ENCODE measurements around the gene ZNF778. TPM values are rescaled to one million over a fixed set of nuclear protein-coding genes. Genes with fewer than 3 reads are reported as not detected.
"Not testable (repeated sequence)": the region's sequence is repeated elsewhere in the genome, so short reads cannot be mapped to it uniquely, and the experiment has no call there.

Gene ZNF778
- total RNA-seq, 1 donor from 2014 or later: 8.1 TPM

DNA sequence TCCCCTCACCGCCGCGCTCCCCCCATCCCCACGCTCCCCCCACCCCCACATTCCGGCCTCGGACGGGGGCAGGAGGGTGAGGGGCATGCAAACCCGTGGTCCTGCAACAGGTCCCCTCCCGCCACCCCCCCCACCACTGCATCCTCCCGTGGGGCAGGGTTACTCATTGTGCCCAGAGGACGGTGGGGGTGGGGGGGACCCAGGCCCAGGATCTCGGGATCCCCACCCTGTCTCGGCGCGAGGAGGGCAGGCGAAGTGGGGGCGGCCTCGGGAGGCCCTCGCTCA is 25.7 kb upstream of the ZNF778 start:
- DNase-seq (no peak), ATAC-seq (no peak)
- intact Hi-C loops (cut with micrococcal nuclease): no loop called here

- ATAC-seq: peak; percentile 48
- intact Hi-C loops (cut with micrococcal nuclease); DNase-seq: not testable (repeated sequence)
Observed at GRCh38 chr16:89192186-89192955, 25.1 kb upstream of the ZNF778 start.

DNA sequence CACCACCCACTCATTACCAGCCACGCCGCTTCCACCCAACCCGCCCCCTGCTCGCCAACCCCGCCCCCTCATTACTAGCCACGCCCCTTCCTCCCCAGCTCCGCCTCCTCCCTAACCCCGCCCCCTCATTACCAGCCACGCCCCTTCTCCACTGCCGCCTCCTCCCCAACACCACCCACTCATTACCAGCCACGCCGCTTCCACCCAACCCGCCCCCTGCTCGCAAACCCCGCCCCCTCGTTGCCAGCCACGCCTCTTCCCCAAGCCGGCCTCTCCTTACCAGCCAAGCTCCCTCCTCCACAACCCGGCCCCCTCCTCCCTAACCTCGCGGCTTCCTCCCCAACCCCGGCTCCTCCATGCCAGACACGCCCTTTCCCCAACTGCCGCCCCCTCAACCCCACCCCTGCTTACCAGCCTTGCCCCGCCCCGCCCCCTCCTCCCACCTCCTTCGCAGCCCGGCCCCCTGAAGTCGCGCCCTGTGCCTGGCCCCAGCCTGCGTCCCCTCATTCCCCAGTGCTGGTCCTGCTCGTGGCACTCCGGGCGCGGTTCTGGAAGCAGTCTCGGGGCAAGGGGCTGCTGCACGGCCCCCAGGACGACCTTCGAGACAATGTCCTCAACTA is 24.4 kb upstream of the ZNF778 start:
- intact Hi-C loops (cut with micrococcal nuclease): no loop called here
- DNase-seq: peak; percentile 62
- ATAC-seq: peak; percentile 38

DNA sequence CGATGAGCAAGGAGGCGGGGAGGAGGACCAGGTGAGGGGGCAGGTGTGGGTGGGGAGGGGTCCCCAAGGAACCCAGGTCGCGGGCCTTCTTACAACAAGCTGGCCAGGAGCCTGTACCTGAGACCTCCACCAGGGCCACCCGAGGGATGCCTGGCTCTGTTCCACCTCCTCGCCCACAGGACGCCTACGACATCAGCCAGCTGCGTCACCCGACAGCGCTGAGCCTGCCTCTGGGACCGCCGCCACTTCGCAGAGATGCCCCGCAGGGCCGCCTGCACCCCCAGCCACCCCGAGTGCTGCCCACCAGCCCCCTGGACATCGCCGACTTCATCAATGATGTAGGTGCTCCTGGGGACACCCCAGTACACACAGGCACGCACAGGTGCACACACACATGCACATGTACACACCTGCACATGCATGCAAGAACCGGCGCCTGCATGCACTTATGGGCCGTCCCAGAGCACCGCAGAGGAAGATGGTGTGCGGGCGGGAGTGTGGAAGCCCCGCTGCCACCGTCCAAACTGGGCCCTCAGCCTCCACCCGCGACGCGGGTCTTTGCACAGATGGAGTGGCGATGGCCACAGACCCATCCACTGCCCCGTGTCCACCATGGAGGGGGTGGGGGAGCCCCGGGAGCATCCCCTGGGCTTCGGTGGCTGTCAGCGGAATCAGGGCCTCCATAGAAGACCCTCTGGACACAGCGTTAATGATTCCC is 23.8 kb upstream of the ZNF778 start:
- DNase-seq (no peak), ATAC-seq (no peak)
- intact Hi-C loops (cut with micrococcal nuclease): no loop called here

DNA sequence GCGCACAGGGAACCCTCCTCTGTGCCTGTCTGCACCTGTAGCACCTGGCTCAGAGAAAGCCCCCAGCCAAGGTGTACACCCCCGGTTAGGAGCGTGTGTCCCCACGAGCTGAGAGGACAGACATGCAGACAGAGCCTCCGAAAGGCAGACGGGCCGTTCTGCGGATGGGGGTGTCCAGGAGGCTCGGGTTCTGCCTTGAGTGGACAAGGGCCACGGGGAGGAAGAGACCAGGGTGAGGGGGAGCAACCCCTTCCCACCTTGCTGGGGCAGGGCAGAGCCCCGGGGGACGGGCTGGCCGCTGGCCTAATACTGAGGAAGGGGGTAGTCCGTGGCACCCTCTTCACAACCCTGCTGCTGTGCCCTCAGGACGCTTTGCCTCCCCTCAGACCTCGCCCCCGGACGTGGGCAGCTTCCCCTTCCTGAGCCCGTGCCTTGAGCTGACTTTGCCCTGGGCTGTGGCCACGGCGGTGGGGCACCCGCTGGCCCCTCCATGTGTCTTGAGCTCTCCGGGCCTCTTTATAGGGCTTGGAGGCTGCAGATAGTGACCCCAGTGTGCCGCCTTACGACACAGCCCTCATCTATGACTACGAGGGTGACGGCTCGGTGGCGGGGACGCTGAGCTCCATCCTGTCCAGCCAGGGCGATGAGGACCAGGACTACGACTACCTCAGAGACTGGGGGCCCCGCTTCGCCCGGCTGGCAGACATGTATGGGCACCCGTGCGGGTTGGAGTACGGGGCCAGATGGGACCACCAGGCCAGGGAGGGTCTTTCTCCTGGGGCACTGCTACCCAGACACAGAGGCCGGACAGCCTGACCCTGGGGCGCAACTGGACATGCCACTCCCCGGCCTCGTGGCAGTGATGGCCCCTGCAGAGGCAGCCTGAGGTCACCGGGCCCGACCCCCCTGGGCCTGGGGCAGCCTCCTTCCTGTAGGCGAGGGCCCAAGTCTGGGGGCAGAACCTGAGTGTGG is 22.9 kb upstream of the ZNF778 start:
- intact Hi-C loops (cut with micrococcal nuclease): no loop called here
- DNase-seq: no peak
- ATAC-seq: no peak

- no peak for ATAC-seq
- intact Hi-C loops (cut with micrococcal nuclease): no loop called here
- DNase-seq: no peak
Observed at GRCh38 chr16:89195521-89196171, 21.9 kb upstream of the ZNF778 start.

DNA sequence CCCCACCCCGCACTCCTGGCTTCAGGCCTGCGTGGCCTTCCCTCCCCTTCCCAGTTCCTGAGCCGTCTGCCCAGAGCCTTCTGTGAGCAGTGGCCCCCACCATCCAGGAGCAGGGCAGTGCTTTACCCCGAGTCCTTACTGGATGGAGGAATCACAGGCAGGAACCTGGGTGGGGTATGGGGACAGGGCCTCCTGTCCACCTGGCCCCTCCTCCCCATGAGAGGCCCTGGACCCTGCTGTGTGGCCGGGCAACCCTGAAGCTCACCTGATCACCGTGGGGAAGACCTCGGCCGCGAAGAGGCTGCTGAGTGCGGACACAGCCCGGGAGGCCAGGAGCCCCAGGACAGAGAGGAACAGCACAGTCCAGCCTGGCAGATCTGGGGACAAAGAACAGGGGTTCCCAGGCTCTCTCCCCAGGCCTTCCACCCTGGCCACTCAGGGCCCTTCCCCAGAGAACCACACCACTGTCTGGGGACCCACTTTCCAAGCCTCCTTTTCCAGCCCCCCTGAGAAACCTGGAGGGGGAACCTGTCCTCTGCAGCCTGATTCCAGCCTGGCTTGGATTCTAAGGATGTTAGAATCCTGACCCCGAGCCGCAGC is 20.4 kb upstream of the ZNF778 start:
- intact Hi-C loops (cut with micrococcal nuclease): no loop called here
- no peak for DNase-seq
- ATAC-seq: no peak

- intact Hi-C loops (cut with micrococcal nuclease): no loop called here
- DNase-seq (no peak), ATAC-seq (no peak)
Observed at GRCh38 chr16:89197633-89198416, 19.7 kb upstream of the ZNF778 start.

DNA sequence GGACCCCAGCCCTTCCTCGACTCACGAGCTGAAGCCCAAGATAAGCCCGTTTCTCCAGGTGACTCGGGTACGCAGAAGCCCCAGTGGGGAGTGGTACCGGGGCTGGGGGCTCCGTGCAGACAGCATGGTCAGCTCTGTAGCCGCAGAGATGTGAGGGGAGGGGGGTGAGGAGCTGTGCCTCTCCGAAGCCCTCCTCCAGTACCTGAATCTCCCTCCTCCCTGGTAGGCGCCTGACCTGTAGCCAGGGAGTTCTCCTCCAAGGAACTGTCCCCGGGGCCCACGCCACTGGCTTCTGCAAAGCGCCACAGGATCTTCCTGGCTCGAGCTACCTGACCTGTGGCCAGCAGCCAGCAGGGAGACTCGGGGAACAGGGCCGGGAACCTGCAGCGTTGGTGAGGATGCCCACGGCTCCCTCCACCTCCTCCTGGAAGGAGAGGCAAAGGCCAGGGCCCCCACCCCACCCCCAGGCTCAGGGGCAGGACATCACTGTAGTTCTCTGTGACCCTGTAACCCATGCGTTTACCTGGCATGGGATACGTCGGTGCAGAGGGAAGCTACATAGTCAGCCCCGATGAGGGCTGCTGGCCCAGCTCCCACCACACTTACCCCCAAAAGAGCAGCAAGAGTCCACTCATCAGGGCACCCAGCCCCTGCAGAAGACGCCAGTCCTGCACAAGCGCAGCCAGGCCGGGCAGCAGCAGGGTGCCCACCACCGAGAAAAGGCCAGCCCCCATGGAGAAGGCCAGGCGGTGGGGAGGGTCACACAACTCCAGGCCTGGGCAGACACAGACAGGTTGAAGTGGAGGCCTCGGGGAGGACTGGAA is 18.9 kb upstream of the ZNF778 start:
- DNase-seq: no peak
- no peak for ATAC-seq
- intact Hi-C loops (cut with micrococcal nuclease): no loop called here

GRCh38 chr16:89199241-89200123 is 18.0 kb upstream of the ZNF778 start:
- DNase-seq (no peak), ATAC-seq (no peak)
- intact Hi-C loops (cut with micrococcal nuclease): no loop called here

DNA sequence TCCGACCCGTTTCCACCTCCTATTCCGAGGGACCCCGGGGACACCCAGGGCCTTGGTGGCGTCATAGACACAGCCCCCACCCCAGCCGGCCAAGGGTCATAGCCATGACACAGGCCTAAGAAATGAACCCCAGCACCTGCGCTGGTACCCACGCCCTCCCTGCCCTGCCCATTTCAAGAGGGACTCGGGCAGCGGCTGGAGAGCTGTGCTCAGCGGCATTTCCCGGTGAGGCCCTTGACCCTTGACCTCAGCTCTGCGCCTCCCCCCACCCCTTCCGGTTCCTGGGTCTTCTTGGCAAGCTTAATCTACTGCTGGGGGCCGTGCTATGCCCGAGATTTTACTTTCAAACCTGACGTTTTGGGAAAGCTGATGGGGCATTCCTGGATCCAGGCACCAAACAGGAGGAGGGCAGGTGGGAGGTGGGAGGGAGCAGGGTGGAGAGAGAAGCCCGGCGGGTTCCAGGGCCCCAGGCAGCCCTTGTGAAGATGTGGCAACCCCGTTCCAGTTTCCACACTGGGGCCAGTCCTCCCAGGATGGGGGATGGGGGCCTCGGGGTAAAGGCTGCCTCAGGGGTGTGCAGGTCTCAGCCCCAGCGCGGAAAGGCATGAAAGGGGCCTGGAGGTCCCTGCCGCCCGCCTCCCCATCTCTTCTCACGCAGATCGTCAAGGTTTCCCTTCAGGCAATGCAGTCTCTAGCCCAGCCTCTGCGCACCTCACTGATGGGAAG is 17.2 kb upstream of the ZNF778 start, which contains the start of gene SLC22A31:
Gene SLC22A31, minus strand, starts transcription at position 414 of the 726 bp plus-strand sequence. Its CDS starts 36 bp downstream, at position 378.
- no peak for DNase-seq
- ATAC-seq: no peak
- intact Hi-C loops (cut with micrococcal nuclease): no loop called here

- intact Hi-C loops (cut with micrococcal nuclease): no loop called here
- ATAC-seq (no peak), DNase-seq (no peak)
Observed at GRCh38 chr16:89200850-89201411, 16.6 kb upstream of the ZNF778 start.

DNA sequence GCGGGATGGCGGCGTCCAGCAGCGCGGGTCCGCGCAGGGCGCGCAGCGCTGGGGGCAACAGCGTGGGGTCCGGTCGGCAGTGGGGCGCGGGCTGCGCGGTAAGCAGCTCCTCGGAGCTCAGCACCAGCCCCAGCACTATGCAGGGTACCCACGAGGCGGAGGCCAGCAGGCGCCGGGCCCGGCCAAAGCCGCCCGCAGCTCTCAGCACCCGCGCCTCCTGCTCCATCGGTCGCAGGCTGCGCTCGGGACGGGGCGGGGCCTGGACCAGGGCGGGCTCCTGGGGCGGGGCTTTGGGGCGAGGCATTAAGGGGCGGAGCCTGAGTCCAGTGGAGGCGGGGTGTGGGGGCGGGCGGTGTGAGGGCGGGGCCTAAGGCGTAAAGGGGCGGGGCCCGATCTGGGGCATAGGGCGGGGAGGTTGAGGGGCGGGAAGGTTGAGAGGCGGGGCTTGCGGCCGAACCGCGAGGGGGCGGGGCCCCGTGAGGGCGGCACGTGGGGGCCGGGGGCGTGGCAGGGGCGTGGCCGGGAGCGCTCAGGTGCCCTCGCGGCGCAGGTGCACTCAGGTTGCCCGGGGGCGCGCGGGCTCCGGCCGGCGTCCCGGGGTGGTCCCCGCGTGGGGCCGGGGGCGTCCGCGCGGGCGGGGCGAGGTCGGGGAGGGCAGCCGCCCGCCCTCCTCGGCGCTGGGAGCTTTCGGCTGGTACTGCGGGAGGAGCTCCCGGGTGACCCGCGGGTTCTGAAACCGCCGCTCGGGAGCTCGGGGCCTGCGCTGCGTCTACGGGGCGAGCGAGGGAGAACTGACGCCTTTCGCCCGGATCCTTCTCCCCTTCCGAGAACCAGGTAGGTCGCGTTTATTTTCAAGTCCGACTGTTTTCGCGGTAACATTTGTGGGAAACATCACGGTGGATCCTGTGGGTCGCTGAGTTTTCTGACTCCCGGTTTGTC is 15.8 kb upstream of the ZNF778 start:
- intact Hi-C loops (cut with micrococcal nuclease): no loop called here
- peak; percentile 90 for ATAC-seq
- peak; percentile 78 for DNase-seq

Data from left ventricle myocardium superior (tissue), 1 donor.